GM18951 (cell line): ENCODE data around the gene CREBRF.
"Not testable (repeated sequence)": the region's sequence is repeated elsewhere in the genome, so short reads cannot be mapped to it uniquely, and the experiment has no call there.

Experiments used
- POLR2A ChIP-seq: IDR thresholded peaks from 4 replicates; pipeline ENCODE4 v1.6.1; 2011; ENCODE audit warnings: mild to moderate bottlenecking; ENCODE audit not compliant: insufficient read length, insufficient read depth; ENCODE audit errors: extremely low read depth
- in situ Hi-C: fragments of 300-500 bp; cut with MboI; formaldehyde crosslinking; loops from one replicate; pipeline ENCODE4 v1.12.0; 2022; ENCODE audit warnings: low sequenced_read_pairs, mixed read lengths, inconsistent platforms; ENCODE audit not compliant: unreplicated experiment

The CREBRF gene, protein sequence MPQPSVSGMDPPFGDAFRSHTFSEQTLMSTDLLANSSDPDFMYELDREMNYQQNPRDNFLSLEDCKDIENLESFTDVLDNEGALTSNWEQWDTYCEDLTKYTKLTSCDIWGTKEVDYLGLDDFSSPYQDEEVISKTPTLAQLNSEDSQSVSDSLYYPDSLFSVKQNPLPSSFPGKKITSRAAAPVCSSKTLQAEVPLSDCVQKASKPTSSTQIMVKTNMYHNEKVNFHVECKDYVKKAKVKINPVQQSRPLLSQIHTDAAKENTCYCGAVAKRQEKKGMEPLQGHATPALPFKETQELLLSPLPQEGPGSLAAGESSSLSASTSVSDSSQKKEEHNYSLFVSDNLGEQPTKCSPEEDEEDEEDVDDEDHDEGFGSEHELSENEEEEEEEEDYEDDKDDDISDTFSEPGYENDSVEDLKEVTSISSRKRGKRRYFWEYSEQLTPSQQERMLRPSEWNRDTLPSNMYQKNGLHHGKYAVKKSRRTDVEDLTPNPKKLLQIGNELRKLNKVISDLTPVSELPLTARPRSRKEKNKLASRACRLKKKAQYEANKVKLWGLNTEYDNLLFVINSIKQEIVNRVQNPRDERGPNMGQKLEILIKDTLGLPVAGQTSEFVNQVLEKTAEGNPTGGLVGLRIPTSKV

DNA sequence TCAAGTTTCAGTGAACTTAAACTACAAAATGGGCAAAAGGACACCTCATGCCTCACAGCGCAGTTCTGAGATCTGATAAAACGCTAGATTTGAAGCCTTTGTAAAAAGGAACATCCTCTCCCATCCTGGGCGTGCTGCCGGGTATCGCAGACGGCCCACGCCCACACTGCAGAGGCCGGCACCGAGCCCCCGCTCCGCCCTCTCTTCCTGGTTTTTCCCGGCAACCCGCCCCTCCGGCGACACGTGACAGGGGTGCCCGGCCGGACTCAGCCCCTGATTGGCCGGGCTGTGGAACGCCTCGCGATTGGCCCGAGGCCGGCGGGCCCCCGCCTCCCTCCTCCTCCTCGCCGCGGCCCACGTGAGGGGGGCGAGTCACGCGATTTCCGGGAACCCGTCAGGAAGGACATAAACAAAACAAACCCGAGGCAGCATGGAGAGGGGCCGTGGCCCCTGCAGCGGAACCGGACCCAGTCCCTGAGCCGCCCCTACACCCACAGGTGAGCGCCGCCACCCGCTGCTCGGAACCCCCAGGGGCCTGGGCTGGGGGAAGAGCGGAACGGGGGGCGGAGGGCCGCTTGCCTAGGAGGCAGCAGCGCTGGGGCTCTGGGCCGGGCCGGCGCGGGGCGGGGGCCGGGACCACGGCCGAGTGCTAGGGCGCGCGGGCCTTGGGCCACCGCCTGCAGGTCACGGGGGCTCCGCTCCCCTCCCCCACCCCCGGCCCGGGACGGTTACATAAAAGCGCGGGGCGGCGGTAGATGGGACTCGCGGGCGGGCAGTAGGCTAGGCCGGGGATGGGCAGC is at the start of gene CREBRF:
Gene CREBRF, plus strand, starts transcription at position 370 of the 800 bp plus-strand sequence. CDS start 24,424 bp downstream, outside the sequence.
- TF ChIP-seq POLR2A, result peak; percentile 83
- in situ Hi-C loops, result no loop called here

DNA sequence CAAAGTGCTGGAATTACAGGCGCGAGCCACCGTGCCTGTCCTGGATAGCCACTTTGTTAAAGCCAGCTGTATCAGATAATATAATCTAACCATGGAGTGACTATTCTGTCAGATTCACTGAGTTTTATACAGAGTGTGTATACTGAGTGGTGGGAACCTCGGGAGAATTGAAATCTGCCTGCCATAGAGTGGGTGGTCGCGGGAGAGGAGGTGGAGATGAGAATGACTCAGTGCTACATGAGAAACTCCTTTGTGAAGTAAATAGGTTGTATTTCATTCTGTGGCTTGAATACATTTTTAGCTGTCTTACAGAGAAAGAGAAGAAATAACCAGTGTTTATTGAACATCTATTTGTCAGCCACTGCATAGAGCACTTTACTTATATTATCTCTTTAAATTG is 46.1 kb upstream of the CREBRF start:
- TF ChIP-seq POLR2A, result no peak
- in situ Hi-C loops, result no loop called here

DNA sequence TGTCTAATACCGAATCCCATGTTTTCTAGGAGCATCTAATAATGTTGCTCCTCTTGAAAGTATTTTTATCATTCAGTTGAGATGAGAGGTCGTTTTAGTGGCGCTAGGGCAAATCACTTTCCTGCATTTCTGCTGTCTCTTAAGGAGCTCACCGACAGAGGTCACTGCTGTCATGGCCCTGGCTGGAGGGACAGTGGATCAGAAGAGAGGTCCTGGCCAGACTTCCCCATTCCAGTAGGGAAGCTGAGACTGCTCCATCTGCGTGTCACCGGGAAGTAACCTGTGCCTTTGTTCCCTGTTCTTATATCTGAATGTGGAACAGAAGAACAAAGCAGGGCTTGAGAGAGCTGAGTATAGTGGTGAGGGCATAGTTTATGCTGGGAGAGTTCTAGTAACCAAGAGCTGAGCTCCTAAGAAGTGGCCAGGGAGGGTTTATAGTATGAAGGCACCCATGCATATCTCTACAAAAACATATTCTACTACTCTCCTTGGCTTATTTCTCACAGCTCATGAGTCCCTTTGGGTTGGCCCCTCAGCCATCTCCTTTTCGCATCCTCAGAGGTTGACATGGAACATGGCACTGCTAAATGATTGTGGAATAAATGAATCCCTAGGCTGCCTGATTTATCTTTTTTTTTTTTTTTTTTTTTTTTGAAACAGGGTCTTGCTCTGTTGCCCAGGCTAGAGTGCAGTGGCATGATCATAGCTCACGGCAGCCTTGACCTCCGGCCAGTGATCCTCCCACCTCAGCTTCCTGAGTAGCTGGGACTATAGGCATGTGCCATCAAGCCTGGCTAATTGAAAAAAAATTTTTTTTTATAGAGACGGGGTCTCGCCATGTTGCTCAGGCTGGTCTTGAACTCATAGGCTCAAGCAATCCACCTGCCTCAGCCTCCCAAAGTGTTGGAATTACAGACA is 45.3 kb upstream of the CREBRF start:
- in situ Hi-C loops, result no loop called here
- TF ChIP-seq POLR2A, result no peak

DNA sequence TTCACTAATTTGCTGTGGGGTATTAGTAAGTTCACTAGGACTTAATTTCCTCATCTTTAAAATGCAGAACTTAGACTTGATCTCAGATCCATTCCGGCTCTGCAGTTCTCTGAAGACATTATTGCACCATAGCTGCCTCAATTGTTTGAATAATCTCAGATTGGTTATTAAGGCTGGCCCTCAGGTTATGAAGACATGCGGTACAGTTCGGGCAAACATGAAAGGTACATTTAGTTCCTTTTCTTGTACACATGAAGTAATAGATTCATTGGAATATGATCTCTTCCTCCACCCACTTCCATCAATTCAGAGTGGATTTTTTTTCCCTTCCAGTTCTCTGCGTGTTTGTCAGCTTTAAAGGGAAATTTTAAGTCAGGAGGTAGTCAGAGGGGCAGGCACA is 44.6 kb upstream of the CREBRF start:
- no peak for TF ChIP-seq POLR2A
- in situ Hi-C loops, result no loop called here

DNA sequence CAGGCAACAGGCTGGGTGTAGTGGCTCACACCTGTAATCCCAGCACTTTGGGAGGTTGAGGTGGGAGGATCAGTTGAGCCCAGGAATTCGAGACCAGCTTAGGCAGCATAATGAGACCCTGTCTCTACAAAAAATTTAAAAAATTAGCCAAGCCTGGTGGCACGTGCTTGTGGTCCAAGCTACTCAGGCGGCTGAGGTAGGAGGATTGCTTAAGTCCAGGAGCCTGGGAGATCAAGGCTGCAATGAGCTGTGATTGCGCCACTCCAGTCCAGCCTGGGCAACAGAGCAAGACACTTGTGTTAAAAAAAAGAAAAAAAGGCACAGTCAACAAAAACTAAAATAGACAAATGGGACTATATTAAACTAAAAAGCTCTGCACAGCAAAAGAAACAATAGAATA is 43.3 kb upstream of the CREBRF start:
- in situ Hi-C loops, result no loop called here
- no peak for TF ChIP-seq POLR2A

DNA sequence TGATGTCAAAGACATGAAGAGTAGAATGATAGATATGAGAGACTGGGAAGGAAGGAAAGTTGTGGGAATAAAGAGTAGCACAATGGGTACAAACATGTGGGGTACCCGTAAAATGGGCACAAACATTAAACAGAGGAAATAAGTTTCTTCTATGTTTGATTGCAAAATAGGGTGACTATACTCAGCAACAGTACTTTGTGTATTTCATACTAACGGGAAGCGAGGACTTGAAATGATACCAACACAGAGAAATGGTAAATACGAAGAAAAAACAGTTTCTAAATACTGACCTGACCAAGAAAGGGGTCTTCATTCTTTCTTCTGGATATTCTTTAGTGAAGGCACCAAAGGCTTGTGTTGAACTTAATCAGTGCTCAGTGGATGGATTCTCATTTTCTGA is 41.5 kb upstream of the CREBRF start:
- in situ Hi-C loops, result no loop called here
- no peak for TF ChIP-seq POLR2A

DNA sequence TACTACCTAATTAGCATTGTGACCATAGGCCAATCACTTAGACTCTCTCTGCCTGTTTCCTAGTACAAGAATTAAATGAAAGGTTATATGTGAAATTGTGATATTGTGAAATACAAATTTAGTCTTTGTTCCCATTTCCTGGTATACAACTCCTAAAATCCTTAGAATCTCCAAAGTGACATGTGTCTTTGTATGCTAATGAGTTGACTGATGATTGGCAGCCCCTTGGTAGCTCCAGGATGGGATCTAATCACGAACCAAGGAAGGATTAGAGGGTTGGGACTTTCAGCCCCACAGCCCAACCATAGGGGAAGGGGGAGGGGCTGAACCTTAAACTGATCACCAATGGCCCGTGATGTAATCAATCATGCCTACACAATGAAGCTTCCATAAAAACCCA is 41.0 kb upstream of the CREBRF start:
- in situ Hi-C loops, result no loop called here
- TF ChIP-seq POLR2A, result no peak

DNA sequence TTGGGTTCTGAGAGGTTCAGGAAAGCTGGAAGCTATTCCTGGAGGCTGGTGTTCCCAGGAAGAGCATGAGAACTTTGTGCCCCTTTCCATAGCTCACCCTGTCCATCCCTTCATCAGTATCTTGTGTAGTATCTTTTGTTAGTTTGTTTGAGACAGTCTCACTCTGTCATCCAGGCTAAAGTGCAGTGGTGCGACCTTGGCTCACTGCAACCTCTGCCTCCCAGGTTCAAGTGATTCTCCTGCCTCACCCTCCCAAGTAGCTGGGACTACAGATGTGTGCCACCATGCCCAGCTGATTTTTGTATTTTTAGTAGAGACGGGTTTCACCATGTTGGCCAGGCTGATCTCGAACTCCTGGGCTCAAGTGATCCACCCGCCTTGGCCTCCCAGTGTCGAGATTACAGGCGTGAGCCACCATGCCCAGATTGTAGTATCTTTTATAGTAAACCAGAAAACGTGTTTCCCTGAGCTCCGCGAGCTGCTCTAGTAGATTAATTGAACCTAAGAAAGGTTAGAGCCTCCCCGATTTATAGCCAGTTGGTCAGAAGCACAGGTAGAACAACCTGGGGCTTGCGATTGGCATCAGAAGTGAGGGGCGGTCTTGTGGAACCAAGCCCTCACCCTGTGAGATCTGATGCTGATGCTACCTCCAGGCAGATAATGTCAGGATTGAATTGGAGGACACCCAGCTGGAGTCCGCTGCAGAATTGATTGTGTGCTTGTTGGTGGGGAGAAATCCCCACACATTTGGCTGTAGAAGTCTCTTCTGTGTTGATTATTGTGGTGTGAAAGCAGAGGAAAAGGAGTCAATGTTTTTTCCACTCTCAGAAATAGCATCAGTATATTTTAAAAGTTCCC is 40.3 kb upstream of the CREBRF start:
- no peak for TF ChIP-seq POLR2A
- in situ Hi-C loops, result no loop called here

DNA sequence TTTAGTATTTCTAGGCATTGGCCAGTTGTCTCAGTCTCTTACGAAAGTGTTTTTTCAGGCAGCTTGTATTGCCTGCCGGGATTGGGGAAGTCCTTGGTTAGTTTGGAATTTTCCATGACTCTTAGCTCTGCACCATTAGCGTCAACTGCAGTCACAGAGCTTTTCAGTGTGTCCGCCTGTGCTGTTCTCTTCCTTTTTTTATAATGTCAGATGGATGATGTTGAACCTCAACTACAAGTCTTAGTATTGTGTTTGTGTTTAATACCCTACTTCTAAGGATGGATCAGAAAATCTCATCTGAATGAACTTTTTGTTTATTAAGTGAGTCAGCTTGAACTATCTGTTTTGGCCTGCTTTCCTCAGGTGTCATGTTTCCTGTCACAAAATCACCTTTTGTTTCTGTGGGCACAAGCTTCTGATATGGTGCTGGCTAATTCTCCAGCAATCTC is 39.5 kb upstream of the CREBRF start:
- TF ChIP-seq POLR2A, result no peak
- in situ Hi-C loops, result no loop called here

DNA sequence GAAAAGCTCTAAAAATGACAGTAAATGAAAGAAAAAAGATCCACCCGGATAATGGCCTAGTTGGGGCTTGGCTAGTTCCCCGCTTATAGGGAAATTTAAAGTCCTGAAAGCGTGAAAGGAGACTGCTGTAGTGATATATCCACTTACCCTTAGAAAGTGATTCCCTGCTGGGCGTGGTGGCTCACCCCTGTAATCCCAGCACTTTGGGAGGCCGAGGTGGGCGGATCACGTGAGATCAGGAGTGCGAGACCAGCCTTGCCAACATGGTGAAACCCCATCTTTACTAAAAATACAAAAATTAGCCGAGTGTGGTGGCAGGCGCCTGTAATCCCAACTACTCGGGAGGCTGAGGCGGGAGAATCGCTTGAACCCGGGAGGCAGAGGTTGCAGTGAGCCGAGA is 39.1 kb upstream of the CREBRF start:
- in situ Hi-C loops, result not testable (repeated sequence)

DNA sequence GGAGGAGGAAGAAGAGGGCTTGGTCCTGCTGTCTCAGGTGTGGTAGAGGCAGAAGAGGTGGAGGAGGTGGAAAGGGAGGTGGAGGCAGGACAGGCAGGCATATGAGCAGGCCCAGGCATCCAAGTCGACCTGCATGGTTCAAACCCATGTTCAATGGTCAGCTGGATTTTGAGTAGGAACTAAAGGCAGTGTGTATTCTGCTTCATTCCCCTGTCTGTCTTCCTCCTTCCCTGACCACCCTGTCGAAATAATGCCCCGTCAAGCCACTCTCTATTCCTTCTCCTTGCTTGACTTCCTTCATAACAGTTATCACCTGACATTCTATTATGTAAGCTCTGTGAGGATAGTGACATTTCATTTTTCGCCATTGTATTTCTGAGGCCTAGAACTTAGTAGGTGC is 37.8 kb upstream of the CREBRF start:
- no peak for TF ChIP-seq POLR2A
- in situ Hi-C loops, result no loop called here

DNA sequence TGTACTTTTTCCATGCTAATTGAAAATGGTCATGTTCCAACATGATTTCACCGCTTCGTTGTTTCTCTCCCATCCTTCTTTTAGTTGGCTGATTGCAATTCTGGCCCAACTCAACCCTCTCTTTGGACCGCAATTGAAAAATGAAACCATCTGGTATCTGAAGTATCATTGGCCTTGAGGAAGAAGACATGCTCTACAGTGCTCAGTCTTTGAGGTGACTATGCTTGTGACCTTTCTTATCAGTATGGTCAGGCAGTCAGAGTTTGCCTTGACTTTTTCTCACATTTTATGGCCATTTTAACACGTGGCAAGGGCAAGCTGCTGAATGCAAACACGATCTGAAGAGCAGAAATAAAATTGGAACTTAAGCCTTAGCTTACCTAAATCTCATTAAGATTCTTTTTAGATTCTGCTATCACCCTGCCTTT is 36.0 kb upstream of the CREBRF start:
- in situ Hi-C loops, result no loop called here
- no peak for TF ChIP-seq POLR2A

DNA sequence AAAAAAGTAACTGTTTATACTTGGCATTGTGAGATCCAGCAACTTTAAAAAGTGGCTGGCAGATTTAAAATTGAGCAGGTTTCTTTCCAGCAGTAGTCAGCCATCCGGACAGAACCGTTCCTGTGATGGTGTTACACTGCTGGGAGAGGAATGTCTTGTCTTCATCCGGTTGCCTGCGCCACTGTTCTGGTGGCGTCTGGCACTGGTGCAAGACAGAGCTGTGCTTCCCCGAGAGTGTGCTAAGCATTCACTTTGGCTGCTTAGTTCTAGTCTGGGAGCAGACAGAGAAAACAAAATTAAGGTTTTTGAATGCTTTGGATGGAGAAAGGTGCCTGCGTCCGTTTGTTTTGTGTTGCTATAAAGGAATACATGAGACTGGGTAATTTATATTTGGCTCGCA is 35.5 kb upstream of the CREBRF start:
- in situ Hi-C loops, result no loop called here
- TF ChIP-seq POLR2A, result no peak
